AG04449 (cell line): ENCODE data around the gene C1orf21.
"Not testable (repeated sequence)": the region's sequence is repeated elsewhere in the genome, so short reads cannot be mapped to it uniquely, and the experiment has no call there.

Source experiments
- CTCF ChIA-PET: fragments of 350-600 bp; formaldehyde crosslinking; extraction: SDS; loops from one replicate; lab custom pipeline; 2021; ENCODE audit warnings: antibody characterized with exemption; lab: Yijun Ruan, JAX
- POLR2A ChIA-PET: fragments of 400-600, 350-600 bp; formaldehyde crosslinking; extraction: SDS; loops from one replicate; lab custom pipeline; 2020; ENCODE audit warnings: antibody characterized with exemption, inconsistent platforms; lab: Yijun Ruan, JAX
- DNase-seq: peaks from one replicate; pipeline ENCODE4 v3.0.0-alpha.2; 2010; ENCODE audit warnings: low read depth, low spot score
- H3K4me3 ChIP-seq: 2 replicates; pipeline ENCODE4 v1.5.1; 2011; ENCODE audit warnings: low read depth, mild to moderate bottlenecking, control low read depth, low read length
- TF ChIP-seq, protein P1 (sequence below): IDR thresholded peaks from one replicate; pipeline ENCODE4 v1.5.1; 2011; ENCODE audit warnings: mild to moderate bottlenecking, moderate library complexity, low read length, control low read depth, inconsistent platforms; ENCODE audit not compliant: insufficient read depth; ENCODE audit errors: missing control alignments

C1orf21 gene, protein sequence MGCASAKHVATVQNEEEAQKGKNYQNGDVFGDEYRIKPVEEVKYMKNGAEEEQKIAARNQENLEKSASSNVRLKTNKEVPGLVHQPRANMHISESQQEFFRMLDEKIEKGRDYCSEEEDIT

DNA sequence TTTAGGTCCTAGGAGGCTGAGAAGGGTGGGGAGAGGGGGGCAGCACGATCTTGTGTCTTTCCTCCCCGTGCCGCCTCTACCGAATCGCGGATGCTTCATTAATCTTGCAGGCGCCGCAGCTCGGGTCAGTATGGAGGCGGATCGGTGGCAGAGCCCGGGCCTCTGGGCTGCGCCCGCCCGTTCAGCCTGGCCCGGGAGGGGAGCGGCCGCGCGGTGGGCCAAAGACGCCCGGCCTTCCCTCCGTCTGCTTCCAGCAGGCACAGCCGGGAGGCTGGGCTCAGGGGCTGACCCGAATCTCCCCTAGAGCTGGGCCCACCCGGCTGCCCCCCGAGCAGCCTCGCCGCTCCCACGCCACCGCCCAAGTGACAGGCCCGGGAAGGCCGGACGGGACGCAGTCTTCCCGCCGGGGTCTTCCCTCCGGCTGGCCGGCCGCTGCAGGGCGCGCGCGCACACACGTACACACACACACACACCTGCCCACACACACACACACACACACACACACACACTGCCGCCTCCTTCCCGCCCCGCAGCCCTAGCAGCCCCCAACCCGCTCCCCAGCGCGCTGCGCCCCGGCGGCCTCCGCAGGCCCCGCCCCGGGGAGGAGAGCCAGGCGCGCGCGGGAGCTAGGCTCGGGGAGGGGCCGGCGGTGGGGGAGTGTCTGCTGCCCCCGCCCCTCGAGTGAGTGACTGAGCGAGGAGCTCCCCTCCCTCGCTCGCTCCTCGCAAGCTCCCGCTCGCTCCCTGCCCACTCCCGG, at the start of gene C1orf21:
Gene C1orf21 (plus strand): TSS at position 718 of the 757 bp plus-strand sequence. CDS start 90,481 bp downstream, outside the sequence.
- DNase-seq: no peak
- peak within 1 kb of the TSS; percentile 71 for H3K4me3 ChIP-seq
- TF ChIP-seq, protein P1, sequence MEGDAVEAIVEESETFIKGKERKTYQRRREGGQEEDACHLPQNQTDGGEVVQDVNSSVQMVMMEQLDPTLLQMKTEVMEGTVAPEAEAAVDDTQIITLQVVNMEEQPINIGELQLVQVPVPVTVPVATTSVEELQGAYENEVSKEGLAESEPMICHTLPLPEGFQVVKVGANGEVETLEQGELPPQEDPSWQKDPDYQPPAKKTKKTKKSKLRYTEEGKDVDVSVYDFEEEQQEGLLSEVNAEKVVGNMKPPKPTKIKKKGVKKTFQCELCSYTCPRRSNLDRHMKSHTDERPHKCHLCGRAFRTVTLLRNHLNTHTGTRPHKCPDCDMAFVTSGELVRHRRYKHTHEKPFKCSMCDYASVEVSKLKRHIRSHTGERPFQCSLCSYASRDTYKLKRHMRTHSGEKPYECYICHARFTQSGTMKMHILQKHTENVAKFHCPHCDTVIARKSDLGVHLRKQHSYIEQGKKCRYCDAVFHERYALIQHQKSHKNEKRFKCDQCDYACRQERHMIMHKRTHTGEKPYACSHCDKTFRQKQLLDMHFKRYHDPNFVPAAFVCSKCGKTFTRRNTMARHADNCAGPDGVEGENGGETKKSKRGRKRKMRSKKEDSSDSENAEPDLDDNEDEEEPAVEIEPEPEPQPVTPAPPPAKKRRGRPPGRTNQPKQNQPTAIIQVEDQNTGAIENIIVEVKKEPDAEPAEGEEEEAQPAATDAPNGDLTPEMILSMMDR: no peak
- CTCF ChIA-PET: interaction anchor here (0.9 to 1.6 kb wide), 6 partner anchors 7 to 305 kb away, joined by 3 to 6 read pairs (median 3); no protein-coding TSS in a partner anchor
- POLR2A ChIA-PET: interaction anchor here (0.6 to 1.1 kb wide), 3 partner anchors 21 to 126 kb away, joined by 3 read pairs; no protein-coding TSS in a partner anchor

DNA sequence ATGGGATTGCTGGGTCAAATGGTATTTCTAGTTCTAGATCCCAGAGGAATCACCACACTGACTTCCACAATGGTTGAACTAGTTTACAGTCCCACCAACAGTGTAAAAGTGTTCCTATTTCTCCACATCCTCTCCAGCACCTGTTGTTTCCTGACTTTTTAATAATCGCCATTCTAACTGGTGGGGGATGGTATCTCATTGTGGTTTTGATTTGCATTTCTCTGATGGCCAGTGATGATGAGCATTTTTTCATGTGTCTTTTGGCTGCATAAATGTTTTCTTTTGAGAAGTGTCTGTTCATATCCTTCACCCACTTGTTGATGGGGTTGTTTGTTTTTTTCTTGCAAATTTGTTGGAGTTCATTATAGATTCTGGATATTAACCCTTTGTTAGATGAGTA, 49.0 kb upstream of the C1orf21 start:
- DNase-seq, CTCF ChIA-PET, POLR2A ChIA-PET, H3K4me3 ChIP-seq: not testable (repeated sequence)

DNA sequence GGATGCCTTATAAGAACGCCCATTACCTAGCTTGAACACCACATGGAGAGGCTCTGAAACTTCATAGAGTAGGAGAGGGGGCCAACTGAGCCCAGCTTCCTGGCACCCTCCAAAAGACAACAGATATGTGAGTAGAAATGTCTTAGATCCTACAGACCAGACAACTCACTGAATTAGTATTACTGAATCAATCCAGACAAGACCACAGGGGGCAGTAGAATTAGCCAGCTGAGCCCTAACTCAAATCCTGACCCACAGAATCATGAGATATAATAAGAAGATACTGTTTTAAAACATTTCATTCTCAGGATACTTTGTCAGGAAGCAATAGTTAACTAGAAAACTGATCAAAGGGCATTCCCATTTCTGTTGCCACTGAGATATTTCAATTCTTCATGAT, 45.8 kb upstream of the C1orf21 start:
- no peak for DNase-seq
- TF ChIP-seq, protein P1: no peak
- no peak overlapping the region for H3K4me3 ChIP-seq
- POLR2A ChIA-PET: no interaction called here
- CTCF ChIA-PET: interaction anchor here (1.9 kb wide), 1 partner anchor 24 kb away, joined by 5 read pairs; no protein-coding TSS in a partner anchor

DNA sequence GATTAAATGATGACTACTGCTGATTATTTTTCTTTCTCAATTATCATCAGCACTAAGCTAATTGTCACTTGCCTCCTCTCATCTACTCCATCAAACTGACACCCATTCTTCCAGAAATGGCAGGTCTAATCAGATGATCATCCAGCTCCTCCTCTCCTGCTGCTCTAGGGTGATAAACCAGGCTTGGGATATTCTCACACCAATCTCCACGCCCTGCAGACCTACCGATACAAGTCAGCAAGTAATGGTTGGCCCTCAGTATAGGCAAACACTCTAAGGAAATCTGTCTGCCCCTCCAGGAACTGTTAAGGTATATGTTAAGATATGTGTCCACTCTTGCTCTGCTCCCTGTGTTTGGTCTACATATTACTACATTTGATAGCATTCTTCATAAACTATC, 36.3 kb upstream of the C1orf21 start:
- H3K4me3 ChIP-seq: no peak overlapping the region
- ChIA-PET CTCF (no interaction called here), POLR2A (no interaction called here)
- TF ChIP-seq, protein P1: no peak
- DNase-seq: no peak

DNA sequence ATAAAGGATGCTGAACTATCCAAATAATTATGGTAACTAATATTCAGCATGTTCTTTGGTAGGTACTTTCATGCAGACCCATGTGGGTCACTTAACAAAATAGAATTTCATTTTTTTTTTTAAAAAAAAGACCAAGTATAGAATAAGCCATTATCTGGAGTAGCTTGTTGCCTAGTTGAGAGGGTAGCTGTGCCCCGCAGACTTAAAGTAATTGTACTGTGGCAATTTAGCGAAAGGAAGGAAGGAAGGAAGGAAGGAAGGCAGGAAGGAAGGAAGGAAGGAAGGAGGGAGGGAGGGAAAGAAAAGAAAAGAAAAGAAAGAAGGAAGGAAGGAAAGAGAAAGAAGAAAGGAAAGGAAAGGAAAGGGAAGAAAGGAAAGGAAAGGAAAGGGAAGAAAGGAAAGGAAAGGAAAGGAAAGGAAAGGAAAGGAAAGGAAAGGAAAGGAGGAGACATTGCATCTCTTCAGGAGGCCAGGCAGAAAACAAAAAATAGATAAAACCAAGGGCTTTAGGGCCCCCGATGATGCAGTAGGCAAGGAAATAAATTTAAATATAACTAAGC, 35.3 kb upstream of the C1orf21 start:
- ChIA-PET POLR2A (no interaction called here), CTCF (no interaction called here)
- no peak overlapping the region for H3K4me3 ChIP-seq
- DNase-seq: no peak
- TF ChIP-seq, protein P1: no peak

DNA sequence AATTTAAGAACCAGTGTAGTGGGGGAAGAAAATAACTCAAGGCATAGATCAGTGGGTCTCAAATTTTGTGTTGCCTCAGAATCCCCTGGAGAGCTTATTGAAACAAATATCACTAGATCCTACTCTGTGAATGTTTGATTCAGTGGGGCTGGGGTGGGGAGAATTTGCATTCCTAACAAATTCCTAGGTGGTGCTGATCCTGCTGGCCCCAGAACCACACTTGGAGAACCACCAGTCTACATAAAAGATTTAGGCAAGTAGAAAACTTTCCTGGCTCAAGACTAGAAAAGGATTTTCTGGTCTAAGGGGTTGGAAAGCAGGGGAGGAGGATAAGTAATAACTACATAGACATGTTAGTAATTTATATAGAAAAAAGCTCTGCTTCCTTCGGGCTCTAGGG, 34.1 kb upstream of the C1orf21 start:
- no peak overlapping the region for H3K4me3 ChIP-seq
- POLR2A ChIA-PET: no interaction called here
- no peak for DNase-seq
- CTCF ChIA-PET: no interaction called here
- TF ChIP-seq, protein P1: no peak
